Activated CD8-positive, alpha-beta memory T cell treated with anti-CD3 and anti-CD28 coated beads, Interleukin-2, amount 50 U/mL, for 24 hours (primary cell): Measurements from ENCODE around the gene TTC23L.

Source experiments
- DNase-seq: peaks from one replicate; pipeline ENCODE4 v3.0.0-alpha.2; 2020; ENCODE audit errors: extremely low read depth

The TTC23L gene

DNA sequence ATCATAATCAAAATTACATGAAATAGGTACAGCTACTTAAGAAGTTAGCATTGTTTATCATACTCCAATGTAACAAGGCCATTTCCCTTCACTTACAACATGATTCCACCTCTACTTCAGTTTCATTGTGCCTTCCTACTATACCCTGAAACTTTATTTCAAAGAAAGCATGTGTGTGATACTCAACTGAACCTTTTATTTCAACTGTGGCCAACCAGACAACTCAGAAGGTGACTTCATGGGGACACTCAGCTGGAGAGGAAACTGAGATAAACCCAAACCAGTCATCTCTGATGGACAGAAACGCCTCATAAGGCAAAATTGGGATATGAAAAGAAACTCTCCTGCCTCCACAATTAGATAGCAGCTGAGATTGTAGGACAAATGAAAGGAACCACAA, 5.9 kb upstream of the TTC23L start:
- no peak for DNase-seq

DNA sequence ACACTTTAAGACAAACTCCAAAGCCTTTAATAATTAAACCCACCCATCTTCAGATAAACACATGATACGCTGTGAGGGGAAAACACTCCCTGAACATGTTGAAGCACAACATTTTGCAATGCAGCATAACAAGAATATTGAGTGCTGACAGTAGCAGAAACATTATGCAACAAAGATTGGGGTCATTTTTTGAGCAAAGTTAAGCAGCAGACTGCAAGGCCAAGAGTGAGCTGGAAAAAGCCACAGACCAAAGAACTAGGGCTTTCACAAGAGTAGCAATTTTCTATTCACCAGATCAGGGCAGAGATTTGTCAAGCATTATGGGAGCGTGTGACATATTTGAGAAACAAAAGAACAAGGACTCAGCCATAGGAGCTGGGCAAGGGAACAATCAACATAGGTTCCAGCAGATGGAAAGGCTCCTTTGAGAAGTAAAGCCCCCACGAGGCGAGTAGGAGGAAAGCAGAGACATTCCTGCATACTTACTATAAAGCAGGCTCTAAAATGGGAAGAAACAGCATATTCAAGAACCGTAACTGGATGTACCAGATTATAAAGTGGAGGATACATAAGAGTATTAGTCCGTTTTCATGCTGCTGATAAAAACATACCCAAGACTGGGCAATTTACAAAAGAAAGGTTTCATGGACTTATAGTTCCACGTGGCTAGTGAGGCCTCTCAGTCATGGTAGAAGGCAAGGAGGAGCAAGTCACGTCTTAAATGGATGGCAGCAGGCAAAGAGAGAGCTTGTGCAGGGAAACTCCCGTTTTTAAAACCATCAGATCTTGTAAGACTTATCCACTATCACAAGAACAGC, 4.8 kb upstream of the TTC23L start:
- DNase-seq, result no peak

DNA sequence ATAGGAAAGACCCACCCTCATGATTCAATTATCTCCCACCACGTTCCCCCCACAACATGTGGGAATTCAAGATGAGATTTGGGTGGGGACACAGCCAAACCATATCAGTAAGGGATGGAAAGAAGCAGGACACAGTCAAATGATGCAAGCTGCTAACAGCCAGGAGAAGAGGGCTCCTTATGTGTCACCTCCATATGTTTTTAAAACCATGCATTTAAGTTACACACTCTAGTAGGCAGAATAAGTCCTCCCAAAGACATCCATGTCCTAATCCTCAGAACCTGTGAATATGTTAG, 4.2 kb upstream of the TTC23L start:
- no peak for DNase-seq

DNA sequence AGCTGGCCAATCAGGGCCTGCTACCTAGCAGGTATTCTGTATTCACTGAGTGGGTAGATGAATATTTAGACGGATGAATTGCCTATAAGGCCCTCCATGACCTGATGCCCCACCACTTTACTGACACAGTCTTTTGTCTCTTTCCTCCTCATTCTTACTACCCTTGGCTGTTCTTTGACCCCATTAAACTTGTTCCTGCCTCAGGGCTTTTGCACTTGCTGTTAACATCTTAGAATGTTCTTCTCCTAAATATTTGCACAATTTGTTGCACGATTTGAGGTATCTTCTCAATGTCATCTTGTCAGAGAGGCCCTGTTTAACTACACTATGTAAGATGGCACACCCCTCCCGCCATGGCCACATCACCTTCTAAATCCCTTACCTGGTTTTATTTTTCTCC, 3.3 kb upstream of the TTC23L start:
- DNase-seq, result no peak

DNA sequence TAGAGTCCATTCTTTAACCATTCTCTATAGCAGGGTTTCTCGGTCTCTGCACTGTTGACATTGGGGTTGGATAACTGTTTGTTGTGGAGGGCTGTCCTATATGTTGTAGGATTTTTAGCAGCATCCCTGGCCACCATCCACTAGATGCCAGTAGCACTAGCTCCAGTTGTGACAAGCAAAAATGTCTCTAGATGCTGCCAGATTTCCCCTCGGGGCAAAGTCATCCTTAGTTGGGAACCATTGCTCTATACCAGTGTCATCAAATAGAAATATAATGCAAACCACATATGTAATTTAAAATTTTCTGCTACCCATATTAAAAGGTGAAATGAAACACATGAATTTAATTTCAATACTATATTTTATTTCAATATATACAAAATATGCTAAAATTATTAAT, 2.9 kb downstream of the TTC23L start:
- no peak for DNase-seq

DNA sequence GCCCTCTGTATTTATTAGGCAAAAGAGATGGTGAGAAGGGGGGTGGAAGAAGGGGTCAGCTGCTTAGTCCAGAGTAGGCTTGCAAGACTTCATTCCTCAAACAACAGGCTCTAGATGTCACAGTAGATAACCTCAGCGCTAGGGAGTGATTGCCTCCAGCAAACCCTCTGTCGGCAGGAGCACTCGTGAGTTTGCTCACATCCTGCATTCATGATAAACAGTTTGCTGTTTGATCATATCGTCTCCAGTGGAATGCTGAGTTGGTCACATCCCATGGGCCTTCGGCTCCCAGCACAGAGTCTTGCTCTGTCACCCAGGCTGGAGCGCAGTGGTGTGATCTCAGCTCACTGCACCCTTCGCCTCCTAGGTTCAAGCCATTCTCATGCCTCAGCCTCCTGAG, 3.6 kb downstream of the TTC23L start:
- DNase-seq, result no peak

DNA sequence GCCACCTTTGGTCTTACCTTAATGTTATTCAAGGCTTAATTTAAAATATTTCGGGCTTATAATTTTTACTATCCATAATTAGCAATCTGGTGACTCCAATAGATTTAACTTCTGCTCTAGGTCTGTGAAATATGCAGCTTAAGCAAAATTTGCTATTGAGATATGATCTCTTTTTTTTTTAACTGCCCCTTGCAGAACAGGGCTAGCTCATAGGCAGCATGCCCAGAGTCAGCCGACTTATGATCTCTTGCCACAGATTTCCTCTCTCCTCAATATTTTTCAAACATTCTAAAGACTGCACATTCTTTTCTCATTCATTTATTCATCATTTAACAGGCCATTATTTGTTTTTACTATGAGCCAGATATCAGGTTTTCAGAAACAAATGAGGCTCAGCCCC, 4.5 kb downstream of the TTC23L start:
- DNase-seq, result no peak

DNA sequence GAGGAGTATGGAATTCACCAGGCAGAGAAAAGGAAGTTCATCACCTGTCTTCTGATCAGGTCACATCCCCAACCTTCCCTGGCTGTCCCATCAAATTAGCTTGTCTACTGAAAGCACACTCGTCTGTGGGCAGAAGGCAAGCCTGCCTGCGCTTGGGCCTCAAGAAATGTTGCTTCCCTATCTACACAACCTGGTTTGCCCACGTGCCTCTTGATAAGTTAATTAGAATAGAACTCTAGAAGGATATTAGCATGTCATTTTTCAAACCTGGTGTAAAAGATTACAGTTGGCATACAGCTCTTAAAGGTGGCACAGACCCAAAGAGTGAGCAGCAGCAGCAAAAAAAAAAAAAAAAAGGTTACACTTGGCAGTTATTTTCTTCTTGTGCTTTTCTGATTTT, 5.1 kb downstream of the TTC23L start:
- no peak for DNase-seq

DNA sequence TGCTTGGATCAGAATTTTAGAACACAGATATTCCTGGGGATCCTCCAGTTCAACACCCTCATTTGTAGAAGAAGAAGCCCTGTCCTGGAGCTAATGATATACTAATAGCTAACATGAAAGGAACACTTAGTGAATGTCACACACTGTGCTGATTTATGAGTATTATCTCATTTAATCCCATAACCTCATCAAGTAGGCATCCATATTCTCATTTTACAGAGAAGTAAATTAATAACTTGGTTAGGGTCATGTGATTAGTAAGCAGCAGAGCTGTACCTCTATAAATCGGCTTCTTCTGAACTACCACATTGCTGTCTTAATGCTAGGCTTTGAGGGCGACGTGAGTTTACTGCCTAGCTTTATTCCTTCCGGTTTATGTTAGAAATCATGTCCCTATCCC, 6.0 kb downstream of the TTC23L start:
- DNase-seq, result no peak

DNA sequence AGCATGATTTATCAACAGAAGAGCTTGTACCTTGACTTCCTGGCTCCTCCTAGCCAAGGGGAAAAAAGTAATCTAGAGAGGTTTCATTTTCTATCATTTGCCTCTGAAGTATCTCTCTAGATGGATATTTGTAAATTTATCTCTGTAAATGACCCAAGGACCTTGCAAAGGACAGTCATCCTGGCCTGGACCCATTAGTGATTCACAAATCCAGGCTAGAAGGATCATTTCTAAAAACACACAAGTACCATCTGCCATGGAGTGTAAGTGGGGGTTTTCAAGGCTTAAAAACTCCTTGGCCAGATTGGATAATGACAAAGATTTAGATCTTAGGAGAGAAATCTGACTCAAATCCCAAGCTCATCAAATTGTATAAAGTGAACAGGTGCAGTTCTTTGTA, 8.1 kb downstream of the TTC23L start:
- DNase-seq, result no peak

DNA sequence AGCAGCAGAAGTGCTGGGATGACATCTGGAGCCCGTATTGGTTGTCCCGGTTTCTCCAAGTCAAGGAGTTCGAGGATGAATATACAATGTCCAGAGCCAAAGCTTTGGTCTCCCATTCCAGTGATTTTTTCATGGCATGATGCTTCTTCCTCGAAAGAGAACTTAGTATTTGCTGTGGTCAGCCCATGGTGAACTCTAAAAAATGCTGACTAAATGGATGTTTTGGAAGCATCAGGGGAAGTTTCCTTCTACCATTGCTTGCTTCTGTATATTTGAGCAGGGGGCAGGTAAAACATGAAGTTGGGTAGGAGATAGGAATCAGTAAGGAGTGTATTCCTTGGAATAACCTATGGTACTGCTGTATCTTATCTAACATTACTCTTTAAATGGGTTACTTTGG, 8.6 kb downstream of the TTC23L start:
- DNase-seq, result no peak

DNA sequence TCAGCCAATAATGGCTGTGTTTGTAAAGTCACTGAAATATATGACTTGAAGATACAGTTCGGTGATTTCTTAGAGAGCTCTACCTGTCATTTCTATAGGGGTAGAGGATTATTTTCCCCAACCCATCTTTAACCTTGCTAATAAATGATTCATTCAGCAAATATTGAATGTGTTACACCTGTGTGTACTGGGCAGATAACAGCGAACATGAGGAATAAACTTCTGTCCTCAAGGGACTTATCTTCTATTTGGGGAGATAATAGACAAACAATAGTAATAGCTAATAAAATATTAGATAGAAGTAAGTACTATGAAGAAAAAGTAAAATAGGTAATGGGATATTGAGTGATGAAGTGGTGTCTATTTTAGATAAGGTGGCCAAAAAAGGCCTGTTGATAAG, 9.3 kb downstream of the TTC23L start:
- no peak for DNase-seq

DNA sequence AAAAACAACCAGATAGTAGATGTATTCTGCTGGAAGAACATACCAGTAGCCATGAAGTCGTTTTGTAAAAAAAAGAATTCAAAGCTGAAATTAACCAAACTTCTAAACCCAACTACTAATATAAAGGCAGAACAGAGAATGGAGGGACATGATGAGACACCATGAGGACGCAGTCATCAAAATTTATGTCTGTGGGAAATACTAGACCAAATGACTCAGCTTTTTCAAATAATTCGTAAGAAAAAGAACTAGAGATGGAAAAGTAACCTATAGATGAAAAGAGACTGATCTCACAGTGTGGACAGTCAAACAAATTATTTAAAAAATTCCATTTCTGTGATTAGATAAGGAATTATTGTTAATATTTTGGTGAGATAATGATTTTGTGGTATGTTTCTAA, 10.3 kb downstream of the TTC23L start:
- no peak for DNase-seq

DNA sequence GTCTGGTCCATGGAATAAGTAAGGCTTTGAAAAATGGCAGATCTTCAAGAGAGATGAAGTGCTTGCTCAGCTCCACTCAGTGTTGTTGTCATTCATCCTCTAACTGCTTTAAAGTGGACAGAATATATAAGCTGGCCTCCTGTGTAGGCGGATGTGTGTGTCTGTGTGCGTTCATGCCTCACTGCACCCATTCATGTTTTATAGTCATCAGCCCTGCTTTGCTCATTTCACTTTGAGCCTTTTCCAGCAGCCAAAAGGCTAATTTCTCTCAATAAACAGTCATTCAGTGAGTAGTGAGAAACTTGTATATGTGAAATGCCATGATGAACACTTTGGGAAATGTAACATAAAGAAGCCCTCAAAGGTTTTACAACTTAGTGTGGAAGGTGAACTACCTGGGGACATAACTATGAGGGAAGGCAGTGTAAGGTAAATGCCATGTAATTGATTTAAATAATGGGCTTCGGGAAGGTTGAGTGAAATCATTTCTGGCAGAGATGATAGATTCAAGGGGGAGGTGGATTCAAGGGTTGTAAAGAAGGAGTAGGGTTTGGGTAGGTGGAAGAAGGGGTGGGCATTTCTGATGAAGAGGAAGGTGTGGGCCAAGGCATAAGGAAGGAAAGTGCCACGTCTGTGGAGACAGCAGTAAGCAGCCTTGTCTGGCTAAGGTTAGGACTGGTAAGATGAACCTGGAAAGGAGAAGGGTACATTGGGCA, 15.7 kb downstream of the TTC23L start:
- no peak for DNase-seq

DNA sequence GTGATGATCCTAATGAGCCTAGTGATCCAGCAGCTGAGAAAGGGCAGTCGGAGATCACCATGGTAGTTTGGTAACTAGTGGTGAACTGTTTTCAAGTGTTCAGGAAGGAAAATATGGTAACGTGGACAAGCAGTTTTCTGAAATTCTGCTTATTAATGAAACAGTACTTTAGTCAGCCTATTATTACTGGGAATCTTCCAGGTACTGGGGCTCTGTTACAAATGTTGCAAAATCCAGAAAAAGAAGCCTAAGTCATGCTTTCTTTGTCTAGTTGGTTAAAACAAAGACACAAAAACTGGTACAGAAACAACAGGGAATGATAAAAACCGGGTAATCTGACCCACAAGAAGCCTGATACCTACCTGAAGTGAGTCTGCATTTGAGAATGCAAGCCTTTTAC, 18.2 kb downstream of the TTC23L start:
- no peak for DNase-seq

DNA sequence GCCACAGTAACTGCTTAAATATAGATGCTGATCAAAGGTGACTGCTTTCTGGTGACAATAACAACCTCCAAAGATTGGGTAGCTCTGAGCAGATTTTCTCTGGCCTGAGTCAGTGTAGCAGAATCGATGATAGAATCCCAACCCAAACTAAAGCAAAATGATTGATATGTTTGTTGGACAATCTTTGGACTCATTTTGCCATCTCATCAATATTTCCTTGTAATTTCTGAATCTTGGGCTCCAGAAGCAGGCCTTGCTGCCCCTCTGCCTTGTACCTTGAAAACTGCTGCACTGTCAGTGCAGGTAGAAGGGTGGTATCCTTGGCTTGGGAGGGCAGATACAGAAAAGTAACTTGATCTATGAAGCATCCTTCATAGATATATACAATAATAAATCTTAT, 18.9 kb downstream of the TTC23L start:
- DNase-seq, result no peak

DNA sequence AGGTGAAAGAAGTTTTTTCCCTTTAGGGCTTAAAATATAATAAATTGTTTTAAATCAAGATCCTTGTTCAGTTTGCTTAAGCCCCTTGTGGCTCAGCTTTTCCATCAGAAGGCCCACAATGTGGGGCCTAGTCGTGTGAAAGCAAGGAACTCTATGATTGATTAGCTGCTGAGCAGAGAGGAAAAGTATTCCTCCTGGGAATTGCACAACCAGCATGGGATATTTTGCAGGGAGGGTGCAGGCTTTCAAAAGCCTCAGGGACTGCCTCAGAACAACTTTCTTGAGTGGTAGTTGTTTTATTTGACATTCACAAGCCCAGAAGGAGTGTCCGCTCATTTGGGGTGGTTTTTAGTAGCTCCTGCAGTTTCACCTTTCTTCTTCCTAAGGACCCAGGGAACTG, 19.8 kb downstream of the TTC23L start:
- no peak for DNase-seq

DNA sequence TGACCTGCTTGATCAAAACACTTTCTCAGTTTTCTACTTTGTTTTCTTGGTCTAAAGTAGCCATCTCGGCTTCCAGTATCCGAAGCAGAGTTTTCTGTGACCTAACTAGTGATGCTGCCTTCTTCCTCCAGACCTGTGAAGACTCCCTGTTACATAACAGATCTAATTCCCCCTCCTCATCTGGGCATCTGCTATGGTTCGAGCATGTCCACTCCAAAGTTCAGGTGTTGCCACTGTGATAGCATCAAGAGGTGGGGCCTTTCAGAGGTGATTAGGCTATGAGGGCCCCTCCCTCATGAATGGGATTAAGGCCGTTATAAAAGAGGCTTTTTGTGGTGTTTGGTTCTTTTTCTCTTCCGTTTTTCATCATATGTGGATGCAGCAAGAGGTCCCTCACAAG, 20.3 kb downstream of the TTC23L start:
- DNase-seq, result no peak

DNA sequence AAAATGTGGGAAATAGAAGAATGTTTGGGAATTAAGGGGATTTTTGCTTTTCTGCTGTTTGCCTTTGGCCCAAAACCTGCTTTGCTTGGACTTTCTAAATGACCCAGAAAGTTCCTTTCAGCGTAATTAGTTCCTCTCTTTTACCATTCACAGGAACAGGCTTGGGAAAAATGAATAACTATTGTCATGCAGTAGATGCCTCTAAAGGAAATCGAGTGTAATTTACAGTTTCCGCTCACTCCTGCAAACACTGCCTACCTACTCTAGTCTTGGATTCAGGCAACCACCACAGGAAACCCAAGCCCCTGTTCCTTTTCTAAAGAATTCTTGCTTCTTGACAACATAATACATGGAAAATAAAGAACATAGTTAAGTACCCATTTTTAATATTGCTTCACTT, 25.0 kb downstream of the TTC23L start:
- DNase-seq, result no peak

DNA sequence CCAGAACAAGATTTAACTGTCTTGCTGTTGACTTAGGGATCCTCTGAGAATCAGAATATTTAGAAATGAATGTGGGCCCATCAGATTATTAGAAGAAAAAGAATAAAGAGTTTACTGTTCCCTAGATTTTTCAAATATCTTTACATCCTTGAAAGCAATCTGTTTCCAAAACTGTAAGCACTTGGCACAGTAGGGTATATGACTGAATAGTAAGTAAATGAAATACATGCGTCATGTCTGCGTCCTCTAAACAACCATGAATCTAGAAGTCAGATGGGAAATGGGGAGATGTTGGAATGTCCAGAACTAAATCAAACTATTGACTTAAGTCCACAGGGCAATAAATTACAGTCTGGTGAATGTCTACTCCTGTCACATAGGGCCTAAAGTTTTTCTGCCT, 26.1 kb downstream of the TTC23L start:
- DNase-seq, result no peak

DNA sequence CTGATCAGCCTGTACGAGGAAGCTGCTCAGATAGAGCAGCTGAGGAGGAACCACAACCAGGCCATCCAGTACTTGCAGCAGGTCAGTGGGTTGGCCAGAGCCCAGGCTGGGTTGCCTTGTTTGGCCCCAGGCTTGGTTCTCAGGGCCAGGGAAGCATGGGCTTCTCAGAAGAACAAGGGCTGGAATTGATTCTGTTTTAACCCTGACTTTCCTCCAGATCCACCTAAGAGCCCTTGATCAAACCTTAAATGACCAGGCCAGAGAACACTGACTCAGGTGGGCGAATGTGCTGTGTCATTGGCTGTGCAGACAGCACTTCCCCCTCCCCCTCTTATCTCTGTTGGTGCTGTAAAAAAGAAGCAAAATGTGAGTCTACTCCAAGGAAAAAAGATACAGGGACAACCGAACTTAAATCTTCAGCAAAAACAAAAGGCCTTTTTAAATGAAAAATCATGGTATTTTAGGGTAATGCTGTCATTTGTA, 28.1 kb downstream of the TTC23L start:
- no peak for DNase-seq

DNA sequence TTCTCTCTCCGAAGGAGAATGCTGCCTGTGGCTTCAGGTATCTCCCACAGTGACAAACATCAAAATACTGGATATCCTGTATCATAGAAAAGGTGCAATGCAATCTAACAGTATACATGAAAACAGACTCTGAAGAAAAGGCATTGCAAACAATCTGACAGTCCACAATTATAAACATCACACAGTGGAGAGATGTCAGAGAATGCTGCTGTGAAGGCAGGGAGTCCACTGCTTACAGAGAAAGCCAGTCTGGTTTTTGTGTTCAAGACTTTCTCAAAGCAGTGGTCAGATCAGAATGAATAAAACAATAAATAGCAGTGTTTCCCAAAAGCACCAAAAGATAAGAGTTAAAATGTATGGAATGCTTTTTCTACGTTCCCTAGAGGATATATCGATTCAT, 28.7 kb downstream of the TTC23L start:
- no peak for DNase-seq

DNA sequence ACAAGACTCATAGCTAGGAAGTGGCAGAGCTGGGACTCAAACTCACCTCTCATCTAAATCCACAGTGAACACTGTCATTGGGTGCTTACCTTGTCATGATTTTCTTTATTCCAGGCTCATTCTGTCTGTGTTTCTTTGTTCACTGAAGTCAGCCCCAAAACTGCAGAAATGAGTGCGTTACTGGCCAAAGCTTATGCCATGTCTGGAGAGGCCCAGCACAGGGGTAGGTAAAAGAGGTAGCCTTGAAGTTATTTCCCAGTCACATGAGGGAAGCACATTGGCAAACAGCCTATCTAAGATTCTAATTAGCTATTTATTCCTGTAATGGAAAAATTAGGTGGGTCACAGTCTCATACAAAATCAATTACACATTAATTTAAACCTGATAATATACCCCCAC, 29.8 kb downstream of the TTC23L start:
- DNase-seq, result no peak

DNA sequence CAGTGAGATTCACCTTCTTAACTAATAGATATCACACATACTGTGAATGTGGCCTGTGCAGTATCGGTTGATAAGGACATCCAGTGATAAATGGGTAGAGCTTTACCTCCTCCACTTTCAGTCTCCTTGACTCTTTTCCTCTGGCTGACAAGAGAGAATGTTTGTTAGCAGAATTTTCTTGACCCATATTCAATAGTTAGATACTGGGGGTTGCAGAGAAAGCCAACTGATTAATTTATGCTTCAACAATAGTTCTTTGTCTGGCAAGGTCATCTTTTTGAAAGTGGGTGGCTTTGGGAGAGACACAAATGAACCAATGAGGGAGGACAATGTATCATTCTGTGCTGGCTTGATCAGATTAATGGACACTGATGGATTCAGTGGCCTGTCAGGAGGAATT, 30.3 kb downstream of the TTC23L start:
- DNase-seq, result no peak
